ENCODE measurements around the gene ASB13. TPM values are rescaled to one million over a fixed set of nuclear protein-coding genes. Genes with fewer than 3 reads are reported as not detected.

ASB13 gene
- total RNA-seq, 2 donors from 2014 or later, result 15.8 to 16.0 TPM

- no peak for ATAC-seq (ENCODE audit: insufficient number of reproducible peaks, low FRiP score, low read depth)
- no peak for DNase-seq (ENCODE audit: low spot score)
- H3K4me3 ChIP-seq, result no peak overlapping the region
- no peaks in the 10 kb centered on the region for H3K9me3 ChIP-seq
- no peak for TF ChIP-seq CTCF (IDR thresholded peaks at IDR 0.05)
- H3K4me1 ChIP-seq (ENCODE audit: control insufficient read depth in 1 of 2, low read depth in 2 of 2), result peaks cover 8 to 19% of the 10 kb centered on the region in 2 donors
- no peak overlapping the region for H3K27ac ChIP-seq
- H3K27me3 ChIP-seq (replicated peaks; ENCODE audit: insufficient read depth), result no peaks in the 10 kb centered on the region
- H3K36me3 ChIP-seq, result no peaks in the 10 kb centered on the region
These were observed 3.2 kb upstream of the ASB13 start for GRCh38 chr10:5669604-5670003.

GRCh38 chr10:5668429-5668828 is 2.0 kb upstream of the ASB13 start:
- Histone ChIP-seq H3K27ac (no peak overlapping the region), H3K36me3 (no peaks in the 10 kb centered on the region), H3K4me1 (ENCODE audit: control insufficient read depth in 1 of 2, low read depth in 2 of 2) (peaks cover 10 to 28% of the 10 kb centered on the region in 2 donors), H3K4me3 (no peak overlapping the region), H3K27me3 (replicated peaks; ENCODE audit: insufficient read depth) (no peaks in the 10 kb centered on the region), H3K9me3 (no peaks in the 10 kb centered on the region)
- TF ChIP-seq CTCF (IDR thresholded peaks at IDR 0.05), result no peak
- DNase-seq (ENCODE audit: low spot score) (no peak), ATAC-seq (ENCODE audit: insufficient number of reproducible peaks, low FRiP score, low read depth) (no peak)

GRCh38 chr10:5666841-5667630 is 641 bp upstream of the ASB13 start:
- no peak for TF ChIP-seq CTCF (IDR thresholded peaks at IDR 0.05)
- Histone ChIP-seq H3K36me3 (no peaks in the 10 kb centered on the region), H3K9me3 (no peaks in the 10 kb centered on the region), H3K4me1 (ENCODE audit: control insufficient read depth in 1 of 2, low read depth in 2 of 2) (peaks cover 10 to 35% of the 10 kb centered on the region in 2 donors), H3K27ac (no peak overlapping the region), H3K4me3 (peak overlapping the region; percentile 93), H3K27me3 (replicated peaks; ENCODE audit: insufficient read depth) (no peaks in the 10 kb centered on the region)
- ATAC-seq (ENCODE audit: insufficient number of reproducible peaks, low FRiP score, low read depth), result no peak
- no peak for DNase-seq (ENCODE audit: low spot score)

- peak overlapping the region; percentile 71 to 72 for H3K27ac ChIP-seq
- H3K36me3 ChIP-seq, result no peaks in the 10 kb centered on the region
- peaks cover 10 to 51% of the 10 kb centered on the region in 2 donors for H3K4me1 ChIP-seq (ENCODE audit: control insufficient read depth in 1 of 2, low read depth in 2 of 2)
- H3K27me3 ChIP-seq (replicated peaks; ENCODE audit: insufficient read depth), result no peaks in the 10 kb centered on the region
- ATAC-seq (ENCODE audit: insufficient number of reproducible peaks, low FRiP score, low read depth), result no peak
- no peak for TF ChIP-seq CTCF (IDR thresholded peaks at IDR 0.05)
- DNase-seq (ENCODE audit: low spot score), result no peak
- no peaks in the 10 kb centered on the region for H3K9me3 ChIP-seq
- peak overlapping the region; percentile 93 for H3K4me3 ChIP-seq
These were observed 905 bp downstream of the ASB13 start for GRCh38 chr10:5665373-5666007.

- DNase-seq (ENCODE audit: low spot score) (no peak), ATAC-seq (ENCODE audit: insufficient number of reproducible peaks, low FRiP score, low read depth) (no peak)
- Histone ChIP-seq H3K36me3 (no peaks in the 10 kb centered on the region), H3K27ac (no peak overlapping the region), H3K4me3 (no peak overlapping the region), H3K27me3 (replicated peaks; ENCODE audit: insufficient read depth) (no peaks in the 10 kb centered on the region), H3K4me1 (ENCODE audit: control insufficient read depth in 1 of 2, low read depth in 2 of 2) (peaks cover 10 to 57% of the 10 kb centered on the region in 2 donors), H3K9me3 (no peaks in the 10 kb centered on the region)
- TF ChIP-seq CTCF (IDR thresholded peaks at IDR 0.05), result no peak
These were observed 2.5 kb downstream of the ASB13 start for GRCh38 chr10:5663692-5664427.

Measured in thoracic aorta (tissue), 2 donors.